Spleen (tissue), 7 donors: Measurements from ENCODE around the gene SRRM2.

Source experiments
- POLR2A ChIP-seq, 3 donors: fragments of 450-650 bp; IDR thresholded peaks; one replicate each; pipeline ENCODE4 v1.5.1; 2017; ENCODE audit warnings: antibody characterized with exemption in 3 of 3, mild to moderate bottlenecking in 1 of 3
- POLR2AphosphoS5 ChIP-seq, 3 donors: sonication (generic); formaldehyde crosslinking; IDR thresholded peaks; one replicate each; pipeline ENCODE4 v1.5.1; 2017; ENCODE audit warnings: antibody characterized with exemption in 3 of 3
- TF ChIP-seq, protein P1 (sequence below), 11 experiments: fragments of 200-600 bp in 7 of 11; fragments of 450-650 bp in 4 of 11; sonication (generic) in 4 of 11; IDR thresholded peaks in 8 of 11; conservative IDR thresholded peaks in 3 of 11; 1 replicate in 7 of 11; 2 replicates in 4 of 11; pipeline versions ENCODE4 v1.4.0 to v1.8.0; 2016 to 2021; ENCODE audit warnings: antibody characterized with exemption in 11 of 11, inconsistent platforms in 4 of 11, mild to moderate bottlenecking in 1 of 11
- donor health status: DM: no; HTN: no; CAD: no; lungs with moderate emphysema.
- donor health status: DM: no; HTN: no; CAD: no.
- donor health status: DM: no; HTN: no; CAD: no.

- TF ChIP-seq, protein P1, sequence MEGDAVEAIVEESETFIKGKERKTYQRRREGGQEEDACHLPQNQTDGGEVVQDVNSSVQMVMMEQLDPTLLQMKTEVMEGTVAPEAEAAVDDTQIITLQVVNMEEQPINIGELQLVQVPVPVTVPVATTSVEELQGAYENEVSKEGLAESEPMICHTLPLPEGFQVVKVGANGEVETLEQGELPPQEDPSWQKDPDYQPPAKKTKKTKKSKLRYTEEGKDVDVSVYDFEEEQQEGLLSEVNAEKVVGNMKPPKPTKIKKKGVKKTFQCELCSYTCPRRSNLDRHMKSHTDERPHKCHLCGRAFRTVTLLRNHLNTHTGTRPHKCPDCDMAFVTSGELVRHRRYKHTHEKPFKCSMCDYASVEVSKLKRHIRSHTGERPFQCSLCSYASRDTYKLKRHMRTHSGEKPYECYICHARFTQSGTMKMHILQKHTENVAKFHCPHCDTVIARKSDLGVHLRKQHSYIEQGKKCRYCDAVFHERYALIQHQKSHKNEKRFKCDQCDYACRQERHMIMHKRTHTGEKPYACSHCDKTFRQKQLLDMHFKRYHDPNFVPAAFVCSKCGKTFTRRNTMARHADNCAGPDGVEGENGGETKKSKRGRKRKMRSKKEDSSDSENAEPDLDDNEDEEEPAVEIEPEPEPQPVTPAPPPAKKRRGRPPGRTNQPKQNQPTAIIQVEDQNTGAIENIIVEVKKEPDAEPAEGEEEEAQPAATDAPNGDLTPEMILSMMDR (IDR thresholded peaks at IDR 0.05 in 8 of 11, conservative IDR thresholded peaks at IDR 0.05 in 3 of 11), result peak; percentile 16 to 97 (median 87)
- TF ChIP-seq POLR2A (IDR thresholded peaks at IDR 0.05), result peak in 1 of 3 donors; percentile 12
- TF ChIP-seq POLR2AphosphoS5 (IDR thresholded peaks at IDR 0.05), result peak; percentile 72 to 88 (median 74)
These were observed 31.5 kb upstream of the SRRM2 start for GRCh38 chr16:2720719-2721633.
